ENCODE measurements around the gene STOM. TPM values are rescaled to one million over a fixed set of nuclear protein-coding genes. Genes with fewer than 3 reads are reported as not detected.

The STOM gene, protein sequence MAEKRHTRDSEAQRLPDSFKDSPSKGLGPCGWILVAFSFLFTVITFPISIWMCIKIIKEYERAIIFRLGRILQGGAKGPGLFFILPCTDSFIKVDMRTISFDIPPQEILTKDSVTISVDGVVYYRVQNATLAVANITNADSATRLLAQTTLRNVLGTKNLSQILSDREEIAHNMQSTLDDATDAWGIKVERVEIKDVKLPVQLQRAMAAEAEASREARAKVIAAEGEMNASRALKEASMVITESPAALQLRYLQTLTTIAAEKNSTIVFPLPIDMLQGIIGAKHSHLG
- 10 to 100 TPM; 49.7 to 53.6 TPM for total RNA-seq
- polyA plus RNA-seq (ENCODE audit: insufficient read depth, low read depth, low replicate concordance) = 82.3 TPM
- long read RNA-seq, donor 1, transcript STOM-201 (7 exons, 3,010 nt) = major isoform, 25 of 30 reads
- long read RNA-seq, donor 1, partial matches to known transcripts = 5 of 30 reads
- long read RNA-seq, donor 1, other reads (novel, unspliced or antisense) = 0 of 30 reads
- long read RNA-seq, donor 2, transcript STOM-201 (7 exons, 3,010 nt) = major isoform, 11 of 11 reads
- long read RNA-seq, donor 2, partial matches to known transcripts = 0 of 11 reads
- long read RNA-seq, donor 2, other reads (novel, unspliced or antisense) = 0 of 11 reads

DNA sequence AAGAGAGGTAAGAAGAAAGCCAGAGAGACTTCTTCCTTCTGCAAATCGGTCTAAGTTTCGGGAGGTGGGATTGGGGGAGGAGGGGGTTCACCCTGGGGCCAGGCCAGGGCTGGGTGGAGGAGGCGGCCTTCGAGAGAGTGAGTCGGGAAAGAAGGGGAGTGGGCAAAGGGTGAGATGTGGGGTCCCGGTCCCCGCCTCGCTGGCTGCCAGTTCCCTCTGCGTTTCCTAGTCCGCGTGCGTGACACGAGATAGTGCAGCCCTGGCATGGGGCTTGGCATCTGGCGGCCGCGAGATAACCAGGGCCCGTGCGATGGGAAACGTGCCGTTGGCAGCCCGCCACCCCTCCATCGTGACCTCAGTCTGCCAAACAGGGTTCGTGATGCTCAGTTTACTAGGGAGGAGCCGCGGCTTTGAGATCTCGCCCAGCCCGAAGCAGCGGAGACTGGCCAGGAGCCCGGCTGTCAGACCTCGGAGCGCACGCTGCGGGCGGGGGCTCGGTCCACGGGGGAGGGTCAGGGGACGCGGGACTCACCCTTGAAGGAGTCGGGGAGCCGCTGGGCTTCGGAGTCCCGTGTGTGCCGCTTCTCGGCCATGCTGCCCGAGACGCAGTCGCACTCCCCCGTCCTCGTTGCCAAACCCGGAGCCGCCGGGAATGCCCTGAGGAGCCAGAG lies at the start of gene STOM:
Gene STOM, minus strand, starts transcription at position 656 of the 671 bp plus-strand sequence. Its CDS starts 63 bp downstream, at position 593.
- peak; percentile 85 for DNase-seq
- Histone ChIP-seq H3K4me3 (peak within 1 kb of the TSS; percentile 69 to 78), H3K36me3 (ENCODE audit: low read depth, missing control alignments) (no peaks in the 10 kb centered on the region), H3K4me1 (peaks cover 18% of the 10 kb centered on the region), H3K27ac (peak within 1 kb of the TSS; percentile 81 to 96), H3K9me3 (no peaks in the 10 kb centered on the region), H3K27me3 (no peaks in the 10 kb centered on the region)
- 2% methylated on average over 10 to 21 of the region's 52 CpGs for whole genome bisulfite sequencing, 2 donors
- intact Hi-C loops (cut with DNase I; ENCODE audit: low total_unique reads) = loop anchor here (5.0 kb wide), 2 partner anchors 42 to 92 kb away; no protein-coding TSS in a partner anchor
- TF ChIP-seq, protein P1, sequence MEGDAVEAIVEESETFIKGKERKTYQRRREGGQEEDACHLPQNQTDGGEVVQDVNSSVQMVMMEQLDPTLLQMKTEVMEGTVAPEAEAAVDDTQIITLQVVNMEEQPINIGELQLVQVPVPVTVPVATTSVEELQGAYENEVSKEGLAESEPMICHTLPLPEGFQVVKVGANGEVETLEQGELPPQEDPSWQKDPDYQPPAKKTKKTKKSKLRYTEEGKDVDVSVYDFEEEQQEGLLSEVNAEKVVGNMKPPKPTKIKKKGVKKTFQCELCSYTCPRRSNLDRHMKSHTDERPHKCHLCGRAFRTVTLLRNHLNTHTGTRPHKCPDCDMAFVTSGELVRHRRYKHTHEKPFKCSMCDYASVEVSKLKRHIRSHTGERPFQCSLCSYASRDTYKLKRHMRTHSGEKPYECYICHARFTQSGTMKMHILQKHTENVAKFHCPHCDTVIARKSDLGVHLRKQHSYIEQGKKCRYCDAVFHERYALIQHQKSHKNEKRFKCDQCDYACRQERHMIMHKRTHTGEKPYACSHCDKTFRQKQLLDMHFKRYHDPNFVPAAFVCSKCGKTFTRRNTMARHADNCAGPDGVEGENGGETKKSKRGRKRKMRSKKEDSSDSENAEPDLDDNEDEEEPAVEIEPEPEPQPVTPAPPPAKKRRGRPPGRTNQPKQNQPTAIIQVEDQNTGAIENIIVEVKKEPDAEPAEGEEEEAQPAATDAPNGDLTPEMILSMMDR (IDR thresholded peaks at IDR 0.05) = no peak
- peak; percentile 74 for TF ChIP-seq POLR2A (IDR thresholded peaks at IDR 0.05)

DNA sequence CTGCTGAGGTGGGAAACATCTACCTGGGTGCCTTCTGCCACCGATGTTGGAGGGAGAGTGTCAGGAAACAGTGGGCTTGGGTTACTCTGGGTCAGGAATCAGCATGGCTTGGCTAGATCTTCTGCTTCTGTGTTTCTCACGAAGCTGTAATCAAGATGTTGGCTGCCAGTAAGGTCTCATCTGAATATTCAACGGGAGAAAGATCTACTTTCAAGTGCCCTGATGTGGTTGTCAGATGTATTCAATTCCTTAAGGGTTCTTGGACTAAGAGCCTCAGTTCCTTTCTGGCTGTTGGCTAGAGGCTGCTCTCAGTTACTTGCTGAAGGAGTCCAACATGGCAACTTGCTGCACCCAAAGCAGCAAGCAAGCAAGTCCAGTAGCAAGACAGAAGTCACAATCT lies 41.9 kb upstream of the STOM start:
- intact Hi-C loops (cut with DNase I; ENCODE audit: low total_unique reads) = no loop called here
- TF ChIP-seq POLR2A (IDR thresholded peaks at IDR 0.05) = no peak
- TF ChIP-seq, protein P1 (IDR thresholded peaks at IDR 0.05) = no peak
- Histone ChIP-seq H3K4me1 (no peaks in the 10 kb centered on the region), H3K27me3 (no peaks in the 10 kb centered on the region), H3K4me3 (no peak overlapping the region), H3K9me3 (no peaks in the 10 kb centered on the region), H3K36me3 (ENCODE audit: low read depth, missing control alignments) (no peaks in the 10 kb centered on the region), H3K27ac (no peak overlapping the region)
- DNase-seq = no peak
- 85 to 86% methylated on average over 3 of the region's 3 CpGs for WGBS, 2 donors

- Histone ChIP-seq H3K27ac (no peak overlapping the region), H3K36me3 (ENCODE audit: low read depth, missing control alignments) (no peaks in the 10 kb centered on the region), H3K4me3 (no peak overlapping the region), H3K4me1 (no peaks in the 10 kb centered on the region), H3K27me3 (no peaks in the 10 kb centered on the region), H3K9me3 (no peaks in the 10 kb centered on the region)
- no peak for TF ChIP-seq POLR2A (IDR thresholded peaks at IDR 0.05)
- TF ChIP-seq, protein P1 (IDR thresholded peaks at IDR 0.05) = no peak
- no peak for DNase-seq
- intact Hi-C loops (cut with DNase I; ENCODE audit: low total_unique reads) = no loop called here
- WGBS, 2 donors = 44 to 88% methylated on average over 1 of the region's 1 CpG
Measured at GRCh38 chr9:121405899-121406298, 35.8 kb upstream of the STOM start.

GRCh38 chr9:121404906-121405305 lies 34.9 kb upstream of the STOM start:
- DNase-seq = no peak
- intact Hi-C loops (cut with DNase I; ENCODE audit: low total_unique reads) = no loop called here
- no peaks in the 10 kb centered on the region for H3K9me3 ChIP-seq
- H3K36me3 ChIP-seq (ENCODE audit: low read depth, missing control alignments) = no peaks in the 10 kb centered on the region
- no peak overlapping the region for H3K4me3 ChIP-seq
- 86 to 91% methylated on average over 2 of the region's 2 CpGs for WGBS, 2 donors
- no peaks in the 10 kb centered on the region for H3K4me1 ChIP-seq
- no peak overlapping the region for H3K27ac ChIP-seq
- TF ChIP-seq, protein P1 (IDR thresholded peaks at IDR 0.05) = no peak
- no peak for TF ChIP-seq POLR2A (IDR thresholded peaks at IDR 0.05)
- no peaks in the 10 kb centered on the region for H3K27me3 ChIP-seq

All from testis (tissue), 5 donors.